OCI-LY3 (cell line): ENCODE data around the gene SLC16A9.

ENCODE experiments used
- H2AFZ ChIP-seq: fragments of 200-600, 300-600 bp; shearing (Covaris generic); 2 replicates; pipeline ENCODE4 v1.6.0; 2014; ENCODE audit warnings: antibody characterized with exemption, low read depth, low read length
- H3K27ac ChIP-seq: fragments of 200-600, 300-600 bp; sonication (generic); 2 replicates; pipeline ENCODE4 v1.5.1; 2014; ENCODE audit warnings: mild to moderate bottlenecking, low read length, moderate library complexity, mixed read lengths
- H3K27me3 ChIP-seq: fragments of 200-600, 300-600 bp; sonication (generic); 2 replicates; pipeline ENCODE4 v1.6.1; 2014; ENCODE audit warnings: low read depth, low read length, mixed read lengths
- H3K36me3 ChIP-seq: fragments of 200-600, 300-600 bp; sonication (generic); replicated peaks from 2 replicates; pipeline ENCODE3; 2014; ENCODE audit warnings: low read depth, low read length, mixed read lengths
- H3K4me1 ChIP-seq: fragments of 300-600, 200-600 bp; sonication (generic); 2 replicates; pipeline ENCODE4 v1.6.1; 2014; ENCODE audit warnings: low read length, mixed read lengths
- H3K4me2 ChIP-seq: fragments of 200-600, 300-600 bp; sonication (generic); 2 replicates; pipeline ENCODE4 v1.6.1; 2014; ENCODE audit warnings: low read length, mixed read lengths
- H3K4me3 ChIP-seq: fragments of 300-600, 200-600 bp; sonication (generic); 2 replicates; pipeline ENCODE4 v1.5.1; 2014; ENCODE audit warnings: antibody characterized with exemption, mild to moderate bottlenecking, low read length, moderate library complexity
- H3K79me2 ChIP-seq: fragments of 300-600, 200-600 bp; shearing (Covaris generic); 2 replicates; pipeline ENCODE4 v1.6.1; 2014; ENCODE audit warnings: mild to moderate bottlenecking, low read length, mixed read lengths
- H3K9ac ChIP-seq: fragments of 300-600, 200-600 bp; shearing (Covaris generic); 2 replicates; pipeline ENCODE4 v1.6.0; 2014; ENCODE audit warnings: mild to moderate bottlenecking, low read length, moderate library complexity
- H3K9me3 ChIP-seq: fragments of 200-600, 300-600 bp; shearing (Covaris generic); 2 replicates; pipeline ENCODE4 v1.6.1; 2014; ENCODE audit warnings: low read length, mixed read lengths; ENCODE audit not compliant: insufficient read depth
- H4K20me1 ChIP-seq: fragments of 200-600, 300-600 bp; sonication (generic); 2 replicates; pipeline ENCODE4 v1.6.1; 2016; ENCODE audit warnings: low read length, mixed read lengths; ENCODE audit not compliant: insufficient read depth
- EZH2phosphoT487 ChIP-seq: fragments of 200-600 bp; shearing (Covaris generic); IDR thresholded peaks from 2 replicates; pipeline ENCODE4 v1.6.1; 2018; ENCODE audit warnings: antibody characterized with exemption, mixed run types, low read depth
- TF ChIP-seq, protein P1 (sequence below): fragments of 200-600, 300-600 bp; sonication (generic); IDR thresholded peaks from 2 replicates; pipeline ENCODE4 v1.5.1; 2014; ENCODE audit warnings: antibody characterized with exemption, low read length, low read depth

SLC16A9 gene

DNA sequence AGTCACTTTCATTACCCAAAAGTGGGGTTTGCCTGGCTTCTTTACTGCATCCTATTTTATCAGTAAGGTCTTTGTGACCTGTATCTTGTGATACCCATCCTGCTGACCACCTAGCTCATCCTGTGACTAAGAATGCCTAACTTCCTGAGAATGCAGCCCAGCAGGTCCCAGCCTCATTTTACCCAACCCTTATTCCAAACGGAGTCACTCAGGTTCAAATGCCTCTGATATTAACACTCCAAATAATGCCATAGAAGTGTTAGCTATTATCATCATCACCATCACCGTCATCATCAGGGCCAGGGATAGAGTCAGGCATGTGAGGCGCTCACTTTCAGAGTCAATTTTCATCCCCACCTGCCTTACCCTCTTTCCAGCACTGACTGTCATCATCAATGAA is 85.5 kb downstream of the SLC16A9 start:
- no peak overlapping the region for H2AFZ ChIP-seq
- no peak for TF ChIP-seq EZH2phosphoT487
- TF ChIP-seq, protein P1, sequence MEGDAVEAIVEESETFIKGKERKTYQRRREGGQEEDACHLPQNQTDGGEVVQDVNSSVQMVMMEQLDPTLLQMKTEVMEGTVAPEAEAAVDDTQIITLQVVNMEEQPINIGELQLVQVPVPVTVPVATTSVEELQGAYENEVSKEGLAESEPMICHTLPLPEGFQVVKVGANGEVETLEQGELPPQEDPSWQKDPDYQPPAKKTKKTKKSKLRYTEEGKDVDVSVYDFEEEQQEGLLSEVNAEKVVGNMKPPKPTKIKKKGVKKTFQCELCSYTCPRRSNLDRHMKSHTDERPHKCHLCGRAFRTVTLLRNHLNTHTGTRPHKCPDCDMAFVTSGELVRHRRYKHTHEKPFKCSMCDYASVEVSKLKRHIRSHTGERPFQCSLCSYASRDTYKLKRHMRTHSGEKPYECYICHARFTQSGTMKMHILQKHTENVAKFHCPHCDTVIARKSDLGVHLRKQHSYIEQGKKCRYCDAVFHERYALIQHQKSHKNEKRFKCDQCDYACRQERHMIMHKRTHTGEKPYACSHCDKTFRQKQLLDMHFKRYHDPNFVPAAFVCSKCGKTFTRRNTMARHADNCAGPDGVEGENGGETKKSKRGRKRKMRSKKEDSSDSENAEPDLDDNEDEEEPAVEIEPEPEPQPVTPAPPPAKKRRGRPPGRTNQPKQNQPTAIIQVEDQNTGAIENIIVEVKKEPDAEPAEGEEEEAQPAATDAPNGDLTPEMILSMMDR: no peak
- no peaks in the 10 kb centered on the region for H4K20me1 ChIP-seq
- H3K36me3 ChIP-seq: no peaks in the 10 kb centered on the region
- H3K27me3 ChIP-seq: no peaks in the 10 kb centered on the region
- H3K27ac ChIP-seq: no peak overlapping the region
- H3K4me2 ChIP-seq: no peak overlapping the region
- H3K9me3 ChIP-seq: no peaks in the 10 kb centered on the region
- no peaks in the 10 kb centered on the region for H3K79me2 ChIP-seq
- H3K4me1 ChIP-seq: peaks cover 17% of the 10 kb centered on the region
- no peak overlapping the region for H3K9ac ChIP-seq
- no peak overlapping the region for H3K4me3 ChIP-seq

DNA sequence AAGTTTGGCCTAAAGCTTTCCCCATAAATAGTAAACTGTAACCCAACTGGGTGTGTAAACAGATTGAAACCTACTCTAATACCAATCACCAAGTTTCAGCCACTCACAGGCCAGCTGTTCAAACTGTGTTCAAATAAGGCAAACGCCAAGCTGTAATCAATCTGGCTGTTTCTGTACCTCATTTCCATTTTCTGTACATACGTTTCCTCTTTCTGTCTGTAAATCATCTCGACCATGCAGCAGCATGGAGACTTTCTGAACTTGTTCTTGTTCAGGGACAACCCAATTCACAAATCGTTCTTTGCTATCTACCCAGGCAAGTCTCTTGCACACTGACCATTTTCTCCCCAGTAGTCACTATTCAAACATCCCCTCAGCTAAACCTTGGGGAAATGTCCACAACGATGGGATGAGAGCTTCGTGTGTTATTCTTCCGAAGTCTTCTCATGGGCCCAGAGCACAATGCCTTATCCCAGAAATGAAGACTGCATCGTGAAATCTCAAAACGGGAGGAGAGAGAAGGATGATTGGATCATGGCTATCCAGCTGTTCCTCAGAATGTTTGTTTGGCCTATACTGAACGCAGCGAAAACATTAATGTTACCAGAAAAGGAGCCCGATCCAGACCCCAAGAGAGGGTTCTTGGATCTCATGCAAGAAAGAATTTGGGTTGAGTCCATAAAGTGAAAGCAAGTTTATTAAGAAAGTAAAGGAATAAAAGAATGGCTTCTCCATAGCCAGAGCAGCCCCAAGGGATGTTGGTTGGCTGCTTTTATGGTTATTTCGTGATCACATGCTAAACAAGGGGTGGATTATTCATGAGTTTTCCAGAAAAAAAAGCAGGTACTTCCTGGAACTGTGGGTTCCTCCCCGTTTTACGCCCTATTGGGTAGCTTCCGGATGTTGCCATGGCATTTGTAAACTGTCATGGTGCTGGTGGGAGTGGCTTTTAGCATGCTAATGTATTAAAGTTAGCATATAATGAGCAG is 86.2 kb downstream of the SLC16A9 start:
- H3K9ac ChIP-seq: no peak overlapping the region; the same call in 1 of the 2 replicates
- H3K4me1 ChIP-seq: peaks cover 17% of the 10 kb centered on the region
- no peaks in the 10 kb centered on the region for H3K79me2 ChIP-seq
- H3K9me3 ChIP-seq: no peaks in the 10 kb centered on the region
- no peak for TF ChIP-seq EZH2phosphoT487
- TF ChIP-seq, protein P1: no peak
- no peak overlapping the region for H3K4me3 ChIP-seq
- no peaks in the 10 kb centered on the region for H3K27me3 ChIP-seq
- no peaks in the 10 kb centered on the region for H4K20me1 ChIP-seq
- no peak overlapping the region; the same call in 1 of the 2 replicates for H2AFZ ChIP-seq
- H3K4me2 ChIP-seq: peak overlapping the region; percentile 13; the same call in 1 of the 2 replicates
- no peaks in the 10 kb centered on the region for H3K36me3 ChIP-seq
- H3K27ac ChIP-seq: peak overlapping the region; percentile 29; the same call in 1 of the 2 replicates

DNA sequence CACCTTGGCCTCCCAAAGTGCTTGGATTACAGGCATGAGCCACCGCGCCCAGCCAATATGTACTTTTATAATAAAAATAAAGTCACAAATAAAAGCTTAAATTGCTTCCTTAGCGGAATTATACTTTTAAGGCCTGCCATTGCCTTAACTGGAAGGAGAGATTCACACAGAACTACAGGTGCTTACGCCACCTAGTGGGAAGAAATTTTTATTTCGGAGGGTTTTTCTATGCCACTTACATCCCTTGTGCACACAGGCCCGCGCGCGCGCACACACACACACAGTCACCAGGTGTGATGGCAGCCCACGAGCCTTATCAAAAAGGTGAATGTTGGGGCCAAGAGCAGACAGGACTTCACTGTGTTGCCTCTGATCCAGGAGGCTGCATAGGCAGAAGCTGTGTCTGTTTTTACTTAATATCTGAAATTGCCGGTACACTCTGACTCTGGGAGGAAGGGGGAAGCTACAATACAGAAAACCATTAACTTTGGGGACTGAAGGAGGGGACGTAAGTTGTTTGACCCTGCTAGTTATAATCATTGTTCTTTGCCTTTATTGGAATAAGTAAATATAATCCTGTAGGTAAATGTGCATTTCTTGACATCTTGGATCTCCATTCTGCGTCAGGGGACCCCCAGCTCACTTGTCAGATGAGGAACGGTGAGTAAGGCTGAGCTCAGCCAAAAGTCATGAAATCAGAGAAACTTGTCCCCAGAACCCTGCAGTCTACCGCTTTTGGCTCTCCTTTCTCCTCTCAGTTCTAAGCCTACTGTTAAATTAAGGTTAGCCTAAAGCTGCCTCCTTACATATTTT is 87.1 kb downstream of the SLC16A9 start:
- Histone ChIP-seq H3K4me2 (0 out of 2 replicates have a peak overlapping the region, but pooled peaks have one; percentile 13), H3K9me3 (no peaks in the 10 kb centered on the region), H3K27me3 (no peaks in the 10 kb centered on the region), H3K4me1 (peaks cover 17% of the 10 kb centered on the region), H2AFZ (no peak overlapping the region; the same call in 1 of the 2 replicates), H3K79me2 (no peaks in the 10 kb centered on the region), H3K36me3 (no peaks in the 10 kb centered on the region), H3K4me3 (no peak overlapping the region), H3K9ac (peak overlapping the region; percentile 6; the same call in 1 of the 2 replicates), H3K27ac (peak overlapping the region; percentile 29; the same call in 1 of the 2 replicates), H4K20me1 (no peaks in the 10 kb centered on the region)
- TF ChIP-seq, protein P1: peak; percentile 54
- TF ChIP-seq EZH2phosphoT487: no peak
